Heart left ventricle (tissue), 16 donors: ENCODE measurements around the gene TPSB2. TPM values are rescaled to one million over a fixed set of nuclear protein-coding genes. Genes with fewer than 3 reads are reported as not detected.

Source experiments
- ATAC-seq, 4 donors: fragments of 200-7000 bp; cut with Tn5 transposase; one replicate each; pipeline ENCODE4 v1.9.1; 2020 to 2022; ENCODE audit warnings: moderate library complexity in 4 of 4, mild to moderate bottlenecking in 3 of 4, moderate number of reproducible peaks in 1 of 4
- DNase-seq, 5 donors: peaks; one replicate each; pipeline ENCODE4 v3.0.0-alpha.2; 2020
- H3K27ac ChIP-seq, 12 donors: fragments of 200-600 bp; sonication (generic) in 4 of 12; one replicate each; pipeline versions ENCODE4 v1.5.0 to v1.8.0; 2016 to 2022; ENCODE audit warnings: mild to moderate bottlenecking in 2 of 12
- H3K27me3 ChIP-seq, 9 donors: fragments of 200-600 bp; sonication (generic) in 2 of 9; one replicate each; pipeline versions ENCODE4 v1.5.1 to v1.8.0; 2016 to 2022; ENCODE audit warnings: mild to moderate bottlenecking in 3 of 9
- H3K36me3 ChIP-seq, 9 donors: fragments of 200-600 bp; sonication (generic) in 2 of 9; one replicate each; pipeline versions ENCODE4 v1.5.0 to v1.8.0; 2018 to 2022; ENCODE audit warnings: mild to moderate bottlenecking in 2 of 9
- H3K4me1 ChIP-seq, 12 donors: fragments of 200-600 bp; sonication (generic) in 4 of 12; one replicate each; pipeline versions ENCODE4 v1.5.0 to v1.8.0; 2016 to 2022; ENCODE audit warnings: mild to moderate bottlenecking in 3 of 12
- H3K4me3 ChIP-seq, 12 donors: fragments of 200-600 bp; sonication (generic) in 4 of 12; one replicate each; pipeline versions ENCODE4 v1.5.0 to v1.8.0; 2017 to 2022; ENCODE audit warnings: mild to moderate bottlenecking in 9 of 12, moderate library complexity in 4 of 12
- H3K9me3 ChIP-seq, 12 donors: fragments of 200-600 bp; sonication (generic) in 4 of 12; one replicate each; pipeline versions ENCODE4 v1.5.0 to v1.8.0; 2016 to 2022; ENCODE audit warnings: mild to moderate bottlenecking in 1 of 12
- POLR2A ChIP-seq, 2 donors: fragments of 450-650 bp; IDR thresholded peaks; one replicate each; pipeline ENCODE4 v1.6.1; 2017; ENCODE audit warnings: antibody characterized with exemption in 2 of 2, mild to moderate bottlenecking in 2 of 2, moderate library complexity in 2 of 2
- WGBS, 4 donors: extraction: QIAGEN DNeasy Blood & Tissue Kit in 2 of 4; methylation state at CpG; one replicate each; pipeline versions ENCODE4 v1.1.5 to v1.1.7; 2013 to 2018; 5-methylcytosine and 5-hydroxymethylcytosine counted together
- intact Hi-C, 10 donors: fragments of 100-400 bp; cut with DNase I; formaldehyde crosslinking; loops; one replicate each; pipeline versions ENCODE4 v1.11.1 to v1.14.2; 2022
- polyA plus RNA-seq, 2 donors: library from polyadenylated mRNA; stranded (reverse); fragments of 200-250 nt; gene quantifications; one replicate each; pipeline ENCODE4 v1.2.3, GENCODE V29; 2013
- total RNA-seq, 9 donors: library from RNA; depleted of rRNA in 2 of 9; stranded (reverse); fragments of >200 nt in 2 of 9; fragmentation: NEBNext Ultra II Directional in 3 of 9; extraction: Animal tissue kit (Norgen Biotek cat#: 25700) in 3 of 9; gene quantifications; one replicate each; pipeline versions ENCODE4 v1.1.0 to v1.2.4, GENCODE V29; 2016 to 2023
- TF ChIP-seq, protein P1 (sequence below), 12 donors: fragments of 200-600 bp; sonication (generic) in 4 of 12; IDR thresholded peaks; one replicate each; pipeline versions ENCODE4 v1.5.0 to v1.8.0; 2018 to 2022; ENCODE audit warnings: antibody characterized with exemption in 12 of 12, mild to moderate bottlenecking in 5 of 12
- donor health status: ischemic (EF 13 %, LVEDD 7.1; RV severe dilation, severe dysfunction).
- donor health status: healthy with polysubstance abuse.
- donor health status: DM: no; HTN: yes; CAD: no.
- donor health status: DM: no; HTN: no; CAD: no.
- donor health status: ischemic (EF 25% LVEDD 6.9; RV normal size, moderate dysfunction).
- donor health status: ischemic (EF 25% LVEDD 5.7; RV mildly dilated, moderate dysfunction).
- donor health status: healthy.
- donor health status: DM: yes; HTN: yes; CAD: no.
- donor health status: ischemic (EF 35%, LVEDD 5.7; RV mildly dilated, moderate dysfunction).
- donor health status: nonischemic (EF 11% LVEDD 7.7; RV severe dilation, severe dysfunction).
- donor health status: DM: yes; HTN: yes; CAD: no.
- donor health status: PGD.
- donor health status: ischemic (EF 29% LVEDD 5.4; RV normal size, mild dysfunction).
- donor health status: nonischemic (EF 23%, LVEDD 6.1; RV moderate dilation, normal function).

TPSB2 gene
- total and polyA plus RNA-seq, 11 donors: 2.0 to 18.1 (median 2.3) TPM; not detected in 1

- H3K4me1 ChIP-seq: peaks cover 0 to 4% (median 0%) of the 10 kb centered on the region in 12 donors
Measured at GRCh38 chr16:1221628-1222552, 8.1 kb downstream of the TPSB2 start.

DNA sequence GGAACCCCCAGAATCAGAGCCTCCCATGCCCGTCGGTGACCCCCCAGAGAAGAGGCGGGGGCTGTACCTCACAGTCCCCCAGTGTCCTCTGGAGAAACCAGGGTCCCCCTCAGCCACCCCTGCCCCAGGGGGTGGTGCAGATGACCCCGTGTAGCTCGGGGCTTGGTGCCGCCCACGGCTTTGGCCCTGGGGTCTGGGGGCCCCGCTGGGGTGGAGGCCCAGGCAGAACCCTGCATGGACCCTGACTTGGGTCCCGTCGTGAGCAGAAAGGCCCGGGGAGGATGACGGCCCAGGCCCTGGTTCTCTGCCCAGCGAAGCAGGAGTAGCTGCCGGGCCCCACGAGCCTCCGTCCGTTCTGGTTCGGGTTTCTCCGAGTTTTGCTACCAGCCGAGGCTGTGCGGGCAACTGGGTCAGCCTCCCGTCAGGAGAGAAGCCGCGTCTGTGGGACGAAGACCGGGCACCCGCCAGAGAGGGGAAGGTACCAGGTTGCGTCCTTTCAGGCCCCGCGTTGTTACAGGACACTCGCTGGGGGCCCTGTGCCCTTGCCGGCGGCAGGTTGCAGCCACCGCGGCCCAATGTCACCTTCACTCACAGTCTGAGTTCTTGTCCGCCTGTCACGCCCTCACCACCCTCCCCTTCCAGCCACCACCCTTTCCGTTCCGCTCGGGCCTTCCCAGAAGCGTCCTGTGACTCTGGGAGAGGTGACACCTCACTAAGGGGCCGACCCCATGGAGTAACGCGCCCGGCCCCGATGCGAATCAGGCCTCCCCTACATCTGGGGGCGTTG lies 8.9 kb downstream of the TPSB2 start:
- TF ChIP-seq POLR2A (IDR thresholded peaks at IDR 0.05): no peak
- TF ChIP-seq, protein P1, sequence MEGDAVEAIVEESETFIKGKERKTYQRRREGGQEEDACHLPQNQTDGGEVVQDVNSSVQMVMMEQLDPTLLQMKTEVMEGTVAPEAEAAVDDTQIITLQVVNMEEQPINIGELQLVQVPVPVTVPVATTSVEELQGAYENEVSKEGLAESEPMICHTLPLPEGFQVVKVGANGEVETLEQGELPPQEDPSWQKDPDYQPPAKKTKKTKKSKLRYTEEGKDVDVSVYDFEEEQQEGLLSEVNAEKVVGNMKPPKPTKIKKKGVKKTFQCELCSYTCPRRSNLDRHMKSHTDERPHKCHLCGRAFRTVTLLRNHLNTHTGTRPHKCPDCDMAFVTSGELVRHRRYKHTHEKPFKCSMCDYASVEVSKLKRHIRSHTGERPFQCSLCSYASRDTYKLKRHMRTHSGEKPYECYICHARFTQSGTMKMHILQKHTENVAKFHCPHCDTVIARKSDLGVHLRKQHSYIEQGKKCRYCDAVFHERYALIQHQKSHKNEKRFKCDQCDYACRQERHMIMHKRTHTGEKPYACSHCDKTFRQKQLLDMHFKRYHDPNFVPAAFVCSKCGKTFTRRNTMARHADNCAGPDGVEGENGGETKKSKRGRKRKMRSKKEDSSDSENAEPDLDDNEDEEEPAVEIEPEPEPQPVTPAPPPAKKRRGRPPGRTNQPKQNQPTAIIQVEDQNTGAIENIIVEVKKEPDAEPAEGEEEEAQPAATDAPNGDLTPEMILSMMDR (IDR thresholded peaks at IDR 0.05): no peak
- Histone ChIP-seq H3K27ac (peak overlapping the region in 1 of 12 donors; percentile 5), H3K9me3 (no peaks in the 10 kb centered on the region), H3K27me3 (no peaks in the 10 kb centered on the region), H3K4me1 (peaks cover 0 to 4% (median 0%) of the 10 kb centered on the region in 12 donors), H3K4me3 (no peak overlapping the region), H3K36me3 (no peaks in the 10 kb centered on the region)
- ATAC-seq (peak in 2 of 4 donors; percentile 26 to 33), DNase-seq (no peak)
- 69 to 88% (median 82%) methylated on average over 29 to 48 of the region's 48 CpGs for WGBS, 4 donors
- intact Hi-C loops: no loop called here

More at GRCh38 chr16:1221628-1222552, 8.1 kb downstream of the TPSB2 start:
- Histone ChIP-seq H3K4me3 (no peak overlapping the region), H3K27ac (no peak overlapping the region), H3K36me3 (no peaks in the 10 kb centered on the region), H3K9me3 (no peaks in the 10 kb centered on the region), H3K27me3 (no peaks in the 10 kb centered on the region)
- intact Hi-C loops: no loop called here
- ATAC-seq: no peak
- TF ChIP-seq POLR2A (IDR thresholded peaks at IDR 0.05): no peak
- TF ChIP-seq, protein P1 (IDR thresholded peaks at IDR 0.05): no peak
- no peak for DNase-seq
- 76 to 84% (median 77%) methylated on average over 23 to 40 of the region's 40 CpGs for WGBS, 4 donors

DNA sequence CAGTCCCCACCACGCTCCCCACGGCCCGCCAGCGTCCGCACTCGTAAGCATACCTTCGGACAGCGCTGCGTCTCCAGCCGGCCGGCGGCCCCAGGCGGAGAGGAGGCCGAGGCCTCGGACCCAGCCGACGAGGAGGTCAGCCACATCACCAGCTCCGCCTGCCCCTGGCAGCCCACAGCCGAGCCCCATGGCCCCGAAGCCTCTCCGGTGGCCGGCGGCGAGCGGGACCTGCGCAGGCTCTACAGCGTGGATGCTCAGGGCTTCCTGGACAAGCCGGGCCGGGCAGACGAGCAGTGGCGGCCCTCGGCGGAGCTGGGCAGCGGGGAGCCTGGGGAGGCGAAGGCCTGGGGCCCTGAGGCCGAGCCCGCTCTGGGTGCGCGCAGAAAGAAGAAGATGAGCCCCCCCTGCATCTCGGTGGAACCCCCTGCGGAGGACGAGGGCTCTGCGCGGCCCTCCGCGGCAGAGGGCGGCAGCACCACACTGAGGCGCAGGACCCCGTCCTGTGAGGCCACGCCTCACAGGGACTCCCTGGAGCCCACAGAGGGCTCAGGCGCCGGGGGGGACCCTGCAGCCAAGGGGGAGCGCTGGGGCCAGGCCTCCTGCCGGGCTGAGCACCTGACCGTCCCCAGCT lies 9.8 kb downstream of the TPSB2 start:
- Histone ChIP-seq H3K36me3 (no peaks in the 10 kb centered on the region), H3K27ac (no peak overlapping the region)
- WGBS, 4 donors: 91 to 95% (median 93%) methylated on average over 11 to 55 of the region's 55 CpGs

More for the DNA sequence above, 9.8 kb downstream of the TPSB2 start:
- ATAC-seq (no peak), DNase-seq (no peak)
- peaks cover 0 to 4% (median 0%) of the 10 kb centered on the region in 12 donors for H3K4me1 ChIP-seq
- no peaks in the 10 kb centered on the region for H3K27me3 ChIP-seq
- H3K4me3 ChIP-seq: no peak overlapping the region
- TF ChIP-seq, protein P1 (IDR thresholded peaks at IDR 0.05): no peak
- TF ChIP-seq POLR2A (IDR thresholded peaks at IDR 0.05): no peak
- no peaks in the 10 kb centered on the region for H3K9me3 ChIP-seq
- intact Hi-C loops: no loop called here
